ENCODE results near the gene HOXC12. TPM values are rescaled to one million over a fixed set of nuclear protein-coding genes. Genes with fewer than 3 reads are reported as not detected.

HOXC12 gene
- total RNA-seq, 1 experiment from 2014 or later = not detected

GRCh38 chr12:53944209-53944608, 10.5 kb upstream of the HOXC12 start:
- no peak for TF ChIP-seq CTCF (IDR thresholded peaks at IDR 0.05; ENCODE audit: unreplicated experiment)
- Mint-ChIP-seq H3K36me3 (ENCODE audit: insufficient read depth, unreplicated experiment) (no peaks in the 10 kb centered on the region), H3K4me1 (ENCODE audit: low read depth, unreplicated experiment) (no peaks in the 10 kb centered on the region), H3K27me3 (ENCODE audit: unreplicated experiment) (peaks cover 99% of the 10 kb centered on the region), H3K27ac (ENCODE audit: unreplicated experiment) (no peak overlapping the region), H3K9me3 (ENCODE audit: low read depth, unreplicated experiment) (no peaks in the 10 kb centered on the region), H3K4me3 (ENCODE audit: low read depth, unreplicated experiment) (no peak overlapping the region)
- CTCF ChIA-PET = no interaction called here
- BruUV-seq (replicated peaks) = no TSS peak
- no peak for DNase-seq
- intact Hi-C loops (cut with micrococcal nuclease; ENCODE audit: unreplicated experiment) = loop anchor here (2.0 kb wide), 1 partner anchor 177 kb away; no protein-coding TSS in a partner anchor

- DNase-seq = no peak
- CTCF ChIA-PET = interaction anchor here (0.5 to 0.6 kb wide), 2 partner anchors 9 to 182 kb away, joined by 3 read pairs; no protein-coding TSS in a partner anchor
- TF ChIP-seq CTCF (IDR thresholded peaks at IDR 0.05; ENCODE audit: unreplicated experiment) = no peak
- no peaks in the 10 kb centered on the region for H3K4me1 Mint-ChIP-seq (ENCODE audit: low read depth, unreplicated experiment)
- no peak overlapping the region for H3K4me3 Mint-ChIP-seq (ENCODE audit: low read depth, unreplicated experiment)
- intact Hi-C loops (cut with micrococcal nuclease; ENCODE audit: unreplicated experiment) = loop anchor here (2.0 kb wide), 1 partner anchor 178 kb away; no protein-coding TSS in a partner anchor
- peaks cover 100% of the 10 kb centered on the region for H3K27me3 Mint-ChIP-seq (ENCODE audit: unreplicated experiment)
- BruUV-seq (replicated peaks) = no TSS peak
- no peaks in the 10 kb centered on the region for H3K36me3 Mint-ChIP-seq (ENCODE audit: insufficient read depth, unreplicated experiment)
- H3K27ac Mint-ChIP-seq (ENCODE audit: unreplicated experiment) = no peak overlapping the region
- H3K9me3 Mint-ChIP-seq (ENCODE audit: low read depth, unreplicated experiment) = no peaks in the 10 kb centered on the region
Observed at GRCh38 chr12:53944907-53945847, 9.5 kb upstream of the HOXC12 start.

- H3K27ac Mint-ChIP-seq (ENCODE audit: unreplicated experiment) = no peak overlapping the region
- CTCF ChIA-PET = interaction anchor here (0.5 kb wide), 1 partner anchor 179 kb away, joined by 6 read pairs; no protein-coding TSS in a partner anchor
- H3K27me3 Mint-ChIP-seq (ENCODE audit: unreplicated experiment) = peaks cover 100% of the 10 kb centered on the region
- no peak overlapping the region for H3K4me3 Mint-ChIP-seq (ENCODE audit: low read depth, unreplicated experiment)
- H3K9me3 Mint-ChIP-seq (ENCODE audit: low read depth, unreplicated experiment) = no peaks in the 10 kb centered on the region
- BruUV-seq (replicated peaks) = no TSS peak
- intact Hi-C loops (cut with micrococcal nuclease; ENCODE audit: unreplicated experiment) = no loop called here
- no peaks in the 10 kb centered on the region for H3K4me1 Mint-ChIP-seq (ENCODE audit: low read depth, unreplicated experiment)
- DNase-seq = no peak
- no peaks in the 10 kb centered on the region for H3K36me3 Mint-ChIP-seq (ENCODE audit: insufficient read depth, unreplicated experiment)
- no peak for TF ChIP-seq CTCF (IDR thresholded peaks at IDR 0.05; ENCODE audit: unreplicated experiment)
Observed at GRCh38 chr12:53947743-53948142, 7.0 kb upstream of the HOXC12 start.

- no peak for DNase-seq
- CTCF ChIA-PET = no interaction called here
- no peaks in the 10 kb centered on the region for H3K9me3 Mint-ChIP-seq (ENCODE audit: low read depth, unreplicated experiment)
- intact Hi-C loops (cut with micrococcal nuclease; ENCODE audit: unreplicated experiment) = no loop called here
- no peaks in the 10 kb centered on the region for H3K36me3 Mint-ChIP-seq (ENCODE audit: insufficient read depth, unreplicated experiment)
- peaks cover 9% of the 10 kb centered on the region for H3K4me1 Mint-ChIP-seq (ENCODE audit: low read depth, unreplicated experiment)
- TF ChIP-seq CTCF (IDR thresholded peaks at IDR 0.05; ENCODE audit: unreplicated experiment) = no peak
- H3K27me3 Mint-ChIP-seq (ENCODE audit: unreplicated experiment) = peaks cover 100% of the 10 kb centered on the region
- BruUV-seq (replicated peaks) = no TSS peak
- H3K4me3 Mint-ChIP-seq (ENCODE audit: low read depth, unreplicated experiment) = no peak overlapping the region
- H3K27ac Mint-ChIP-seq (ENCODE audit: unreplicated experiment) = no peak overlapping the region
Observed at GRCh38 chr12:53948650-53949593, 5.8 kb upstream of the HOXC12 start.
